Sigmoid colon (tissue), 7 donors: Measurements from ENCODE around the gene CERS5. TPM values are rescaled to one million over a fixed set of nuclear protein-coding genes. Genes with fewer than 3 reads are reported as not detected.
"Not testable (repeated sequence)": the region's sequence is repeated elsewhere in the genome, so short reads cannot be mapped to it uniquely, and the experiment has no call there.

Source experiments
- DNase-seq: peaks from one replicate; pipeline ENCODE4 v3.0.0-alpha.2; 2019
- H3K27ac ChIP-seq, 4 donors: fragments of 200-600 bp; sonication (generic); one replicate each; pipeline ENCODE4 v1.5.1; 2016 to 2019; ENCODE audit warnings: mild to moderate bottlenecking in 1 of 4
- H3K27me3 ChIP-seq, 3 donors: fragments of 200-600 bp; sonication (generic); one replicate each; pipeline ENCODE4 v1.5.1; 2019; ENCODE audit warnings: mild to moderate bottlenecking in 1 of 3
- H3K36me3 ChIP-seq, 4 donors: fragments of 200-600 bp; sonication (generic); one replicate each; pipeline ENCODE4 v1.5.1; 2016 to 2019
- H3K4me1 ChIP-seq, 4 donors: fragments of 200-600 bp; sonication (generic); one replicate each; pipeline ENCODE4 v1.5.1; 2017 to 2019
- H3K4me3 ChIP-seq, 4 donors: fragments of 200-600 bp; sonication (generic); one replicate each; pipeline ENCODE4 v1.5.1; 2017 to 2019; ENCODE audit warnings: mild to moderate bottlenecking in 2 of 4, moderate library complexity in 1 of 4
- H3K9me3 ChIP-seq, 4 donors: fragments of 200-600 bp in 3 of 4; sonication (generic) in 3 of 4; one replicate each; pipeline versions ENCODE4 v1.5.1 to v1.6.1; 2013 to 2019
- CTCF ChIP-seq, 4 experiments: fragments of 450-650 bp in 3 of 4; fragments of 200-600 bp in 1 of 4; IDR thresholded peaks; one replicate each; pipeline ENCODE4 v1.5.1; 2016 to 2019; ENCODE audit warnings: antibody characterized with exemption in 4 of 4, mild to moderate bottlenecking in 3 of 4, moderate library complexity in 2 of 4
- EP300 ChIP-seq, 4 donors: sonication (generic); formaldehyde crosslinking; IDR thresholded peaks; one replicate each; pipeline ENCODE4 v1.6.1; 2017; ENCODE audit warnings: antibody characterized with exemption in 4 of 4
- POLR2A ChIP-seq, 2 donors: fragments of 450-650 bp; IDR thresholded peaks; one replicate each; pipeline ENCODE4 v1.6.1; 2016; ENCODE audit warnings: antibody characterized with exemption in 2 of 2, mild to moderate bottlenecking in 2 of 2, moderate library complexity in 2 of 2
- POLR2AphosphoS5 ChIP-seq, 4 donors: sonication (generic); formaldehyde crosslinking; IDR thresholded peaks; one replicate each; pipeline ENCODE4 v1.6.1; 2017; ENCODE audit warnings: antibody characterized with exemption in 4 of 4
- WGBS, 2 donors: extraction: QIAGEN DNeasy Blood & Tissue Kit; methylation state at CpG; one replicate each; pipeline ENCODE4 v1.1.7; 2013; 5-methylcytosine and 5-hydroxymethylcytosine counted together
- intact Hi-C: fragments of 100-400 bp; cut with DNase I; formaldehyde crosslinking; loops from one replicate; pipeline ENCODE4 v1.15.1; 2023
- polyA plus RNA-seq, 3 donors: library from polyadenylated mRNA; stranded (reverse); fragments of 200-250 nt; gene quantifications; one replicate each; pipeline ENCODE4 v1.2.3, GENCODE V29; 2013
- total RNA-seq, 4 donors: library from RNA; depleted of rRNA; stranded (reverse); fragments of >200 nt; gene quantifications; one replicate each; pipeline ENCODE4 v1.1.0, GENCODE V29; 2016
- donor health status: healthy with polysubstance abuse.
- donor health status: Bipolar disorder and iron deficiency.
- donor health status: healthy.

Gene CERS5
- total and polyA plus RNA-seq, 7 donors = 4.8 to 29.1 (median 22.8) TPM

- H3K4me3 ChIP-seq = no peak overlapping the region
- WGBS, 2 donors = 81 to 84% methylated on average over 1 of the region's 1 CpG
- TF ChIP-seq CTCF (IDR thresholded peaks at IDR 0.05) (no peak), EP300 (IDR thresholded peaks at IDR 0.05) (no peak), POLR2A (IDR thresholded peaks at IDR 0.05) (no peak), POLR2AphosphoS5 (IDR thresholded peaks at IDR 0.05) (no peak)
- no peak overlapping the region for H3K27ac ChIP-seq
- no peaks in the 10 kb centered on the region for H3K27me3 ChIP-seq
- peaks cover 0 to 9% (median 4%) of the 10 kb centered on the region in 4 donors for H3K4me1 ChIP-seq
- intact Hi-C loops = no loop called here
- no peaks in the 10 kb centered on the region for H3K9me3 ChIP-seq
- no peak for DNase-seq
- no peaks in the 10 kb centered on the region for H3K36me3 ChIP-seq
Observed at GRCh38 chr12:50151047-50151687, 16.0 kb downstream of the CERS5 start.

GRCh38 chr12:50149311-50149710 lies 17.9 kb downstream of the CERS5 start:
- Histone ChIP-seq H3K27ac (no peak overlapping the region), H3K4me1 (peaks cover 0 to 9% (median 4%) of the 10 kb centered on the region in 4 donors), H3K36me3 (no peaks in the 10 kb centered on the region), H3K9me3 (no peaks in the 10 kb centered on the region), H3K4me3 (no peak overlapping the region), H3K27me3 (no peaks in the 10 kb centered on the region)
- intact Hi-C loops = no loop called here
- TF ChIP-seq EP300 (IDR thresholded peaks at IDR 0.05) (no peak), CTCF (IDR thresholded peaks at IDR 0.05) (no peak), POLR2AphosphoS5 (IDR thresholded peaks at IDR 0.05) (no peak), POLR2A (IDR thresholded peaks at IDR 0.05) (no peak)
- WGBS, 2 donors = 72 to 79% methylated on average over 3 of the region's 3 CpGs
- no peak for DNase-seq

GRCh38 chr12:50148011-50148410 lies 19.2 kb downstream of the CERS5 start:
- H3K9me3 ChIP-seq, H3K4me1 ChIP-seq, H3K27ac ChIP-seq, H3K4me3 ChIP-seq, DNase-seq, H3K27me3 ChIP-seq, intact Hi-C loops, H3K36me3 ChIP-seq: not testable (repeated sequence)
- 91 to 92% methylated on average over 6 of the region's 6 CpGs for WGBS, 2 donors

GRCh38 chr12:50147281-50147680 lies 19.9 kb downstream of the CERS5 start:
- peaks cover 0 to 9% (median 4%) of the 10 kb centered on the region in 4 donors for H3K4me1 ChIP-seq
- DNase-seq = no peak
- WGBS, 2 donors = 95 to 99% methylated on average over 4 of the region's 4 CpGs
- TF ChIP-seq EP300 (IDR thresholded peaks at IDR 0.05) = no peak
- no peak for TF ChIP-seq CTCF (IDR thresholded peaks at IDR 0.05)
- no peak for TF ChIP-seq POLR2A (IDR thresholded peaks at IDR 0.05)
- no peak for TF ChIP-seq POLR2AphosphoS5 (IDR thresholded peaks at IDR 0.05)
- H3K27me3 ChIP-seq = no peaks in the 10 kb centered on the region
- no peak overlapping the region for H3K4me3 ChIP-seq
- no peaks in the 10 kb centered on the region for H3K9me3 ChIP-seq
- no peak overlapping the region for H3K27ac ChIP-seq
- peaks cover 0 to 16% (median 0%) of the 10 kb centered on the region in 4 donors for H3K36me3 ChIP-seq
- intact Hi-C loops = no loop called here

- no peaks in the 10 kb centered on the region for H3K27me3 ChIP-seq
- no peak overlapping the region for H3K27ac ChIP-seq
- intact Hi-C loops = no loop called here
- DNase-seq = no peak
- 86 to 95% methylated on average over 2 of the region's 2 CpGs for WGBS, 2 donors
- no peaks in the 10 kb centered on the region for H3K4me1 ChIP-seq
- no peaks in the 10 kb centered on the region for H3K9me3 ChIP-seq
- no peak overlapping the region for H3K4me3 ChIP-seq
- H3K36me3 ChIP-seq = peaks cover 0 to 33% (median 2%) of the 10 kb centered on the region in 4 donors
- TF ChIP-seq EP300 (IDR thresholded peaks at IDR 0.05) (no peak), CTCF (IDR thresholded peaks at IDR 0.05) (no peak), POLR2AphosphoS5 (IDR thresholded peaks at IDR 0.05) (no peak), POLR2A (IDR thresholded peaks at IDR 0.05) (no peak)
Observed at GRCh38 chr12:50145439-50145838, 21.7 kb downstream of the CERS5 start.
